GM19328 (cell line): Measurements from ENCODE around the gene AMBRA1.
"Not testable (repeated sequence)": the region's sequence is repeated elsewhere in the genome, so short reads cannot be mapped to it uniquely, and the experiment has no call there.

Experiments used
- ATAC-seq: cut with Tn5 transposase; IDR thresholded peaks from one replicate; pipeline ENCODE4 v1.9.1; 2021; ENCODE audit warnings: mild to moderate bottlenecking, moderate library complexity; ENCODE audit not compliant: unreplicated experiment

AMBRA1 gene

DNA sequence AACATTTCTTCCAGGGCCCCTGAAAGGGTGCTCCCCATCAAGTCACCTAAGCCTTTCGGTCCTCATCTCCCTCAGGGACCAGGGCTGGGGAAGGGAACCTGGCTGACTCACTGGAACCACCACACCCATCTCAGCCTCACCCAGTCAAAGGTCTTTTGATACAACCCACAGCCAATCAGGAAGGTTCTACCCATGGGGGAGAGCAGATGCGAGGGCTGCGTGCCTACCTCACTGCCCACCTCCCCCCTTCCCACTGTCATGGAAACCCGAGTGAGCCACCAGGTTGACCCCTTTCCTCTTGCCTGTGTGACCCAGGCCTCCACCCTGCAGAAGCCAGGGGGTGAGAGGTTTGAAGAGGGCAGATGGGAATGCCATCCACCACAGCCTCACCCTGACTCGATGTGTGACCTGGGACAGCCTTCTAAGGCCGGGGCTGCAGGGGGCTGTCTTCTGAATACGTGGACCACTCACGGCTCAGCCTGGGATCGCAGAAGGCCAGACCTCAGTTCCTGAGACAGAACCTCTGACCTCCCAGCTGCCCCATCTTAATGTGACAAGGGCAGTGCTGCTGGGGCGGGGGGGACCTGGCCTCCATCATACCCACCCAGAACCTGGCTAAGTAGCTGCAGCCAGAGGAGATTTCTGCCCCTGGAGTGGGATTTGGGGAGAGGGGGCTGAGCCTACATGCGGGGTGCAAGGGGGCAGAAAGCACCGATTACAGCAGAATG lies 209.7 kb downstream of the AMBRA1 start:
- no peak for ATAC-seq

DNA sequence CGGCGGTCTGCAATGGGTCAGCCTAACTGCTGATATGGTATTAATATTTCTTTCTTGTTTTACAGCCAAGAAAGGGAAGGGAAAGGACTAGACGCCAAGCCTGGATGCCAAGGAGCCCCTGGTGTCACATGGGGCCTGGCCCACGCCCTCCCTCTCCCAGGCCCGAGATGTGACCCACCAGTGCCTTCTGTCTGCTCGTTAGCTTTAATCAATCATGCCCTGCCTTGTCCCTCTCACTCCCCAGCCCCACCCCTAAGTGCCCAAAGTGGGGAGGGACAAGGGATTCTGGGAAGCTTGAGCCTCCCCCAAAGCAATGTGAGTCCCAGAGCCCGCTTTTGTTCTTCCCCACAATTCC lies 210.4 kb downstream of the AMBRA1 start:
- ATAC-seq: no peak

GRCh38 chr11:46382646-46383403 lies 211.0 kb downstream of the AMBRA1 start:
- ATAC-seq: no peak

DNA sequence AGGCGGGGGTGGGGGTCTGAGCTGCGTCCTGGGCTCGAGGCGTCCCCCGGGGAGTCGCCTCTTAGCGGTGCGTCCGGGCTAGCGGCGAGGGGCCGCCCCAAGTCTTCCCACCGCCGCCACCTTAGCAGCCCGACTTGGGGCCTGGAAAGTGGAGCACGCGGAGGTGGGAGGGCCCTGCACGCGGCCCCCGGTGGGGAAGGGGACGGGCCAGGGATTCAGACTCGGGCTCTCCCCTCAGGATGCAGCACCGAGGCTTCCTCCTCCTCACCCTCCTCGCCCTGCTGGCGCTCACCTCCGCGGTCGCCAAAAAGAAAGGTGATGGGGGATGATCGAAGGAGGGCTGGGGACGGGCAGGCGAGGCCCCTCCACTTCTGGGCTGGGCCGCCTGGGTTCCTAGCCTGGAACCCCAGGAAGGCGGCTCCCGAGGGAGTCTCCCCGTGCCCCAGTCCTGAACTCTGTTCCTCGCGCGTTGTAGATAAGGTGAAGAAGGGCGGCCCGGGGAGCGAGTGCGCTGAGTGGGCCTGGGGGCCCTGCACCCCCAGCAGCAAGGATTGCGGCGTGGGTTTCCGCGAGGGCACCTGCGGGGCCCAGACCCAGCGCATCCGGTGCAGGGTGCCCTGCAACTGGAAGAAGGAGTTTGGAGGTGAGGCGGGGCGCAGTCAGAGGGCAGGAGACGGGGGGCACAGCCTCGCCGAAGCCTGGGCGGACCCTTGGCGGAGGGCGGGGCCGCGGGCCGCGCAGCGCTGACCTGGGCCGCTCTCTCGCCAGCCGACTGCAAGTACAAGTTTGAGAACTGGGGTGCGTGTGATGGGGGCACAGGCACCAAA lies 211.8 kb downstream of the AMBRA1 start:
- ATAC-seq: no peak

DNA sequence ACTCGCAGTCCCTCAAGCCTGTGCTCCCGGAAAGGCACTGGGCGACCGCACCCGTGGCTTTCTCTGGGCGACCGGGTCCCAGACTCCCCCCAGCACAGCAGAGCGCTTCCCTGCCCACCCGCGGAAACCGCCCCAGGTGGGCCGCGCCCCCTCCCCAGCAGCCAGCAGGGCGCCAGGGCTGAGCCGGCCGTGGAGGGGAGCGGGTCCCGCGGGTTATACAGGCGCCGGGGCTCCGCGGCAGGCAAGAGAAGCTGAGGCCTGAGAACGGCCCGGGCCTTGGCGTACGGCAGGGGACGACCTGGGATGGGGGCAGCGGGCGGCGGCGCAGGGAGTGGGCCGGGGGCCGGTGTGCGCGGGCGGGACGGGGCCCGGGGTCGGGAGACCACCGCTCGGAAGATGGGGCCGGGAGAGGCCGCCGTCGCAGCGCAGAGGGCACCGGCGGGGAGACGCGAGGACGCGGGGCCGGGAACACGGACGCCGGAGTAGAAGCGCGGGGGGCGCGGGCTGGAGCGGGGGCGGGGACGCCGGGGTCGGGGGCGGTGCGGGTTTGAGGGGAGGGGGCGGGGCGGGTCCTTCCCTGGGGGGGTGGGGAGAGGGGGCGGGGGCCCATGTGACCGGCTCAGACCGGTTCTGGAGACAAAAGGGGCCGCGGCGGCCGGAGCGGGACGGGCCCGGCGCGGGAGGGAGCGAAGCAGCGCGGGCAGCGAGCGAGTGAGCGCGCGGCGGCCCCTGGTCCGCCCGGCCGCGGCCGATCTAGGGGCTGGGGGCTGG lies 212.6 kb downstream of the AMBRA1 start, which contains the start of gene MDK:
Gene MDK, plus strand, starts transcription at position 622 of the 771 bp plus-strand sequence. CDS start 389 bp downstream, outside the sequence.
- ATAC-seq: no peak

DNA sequence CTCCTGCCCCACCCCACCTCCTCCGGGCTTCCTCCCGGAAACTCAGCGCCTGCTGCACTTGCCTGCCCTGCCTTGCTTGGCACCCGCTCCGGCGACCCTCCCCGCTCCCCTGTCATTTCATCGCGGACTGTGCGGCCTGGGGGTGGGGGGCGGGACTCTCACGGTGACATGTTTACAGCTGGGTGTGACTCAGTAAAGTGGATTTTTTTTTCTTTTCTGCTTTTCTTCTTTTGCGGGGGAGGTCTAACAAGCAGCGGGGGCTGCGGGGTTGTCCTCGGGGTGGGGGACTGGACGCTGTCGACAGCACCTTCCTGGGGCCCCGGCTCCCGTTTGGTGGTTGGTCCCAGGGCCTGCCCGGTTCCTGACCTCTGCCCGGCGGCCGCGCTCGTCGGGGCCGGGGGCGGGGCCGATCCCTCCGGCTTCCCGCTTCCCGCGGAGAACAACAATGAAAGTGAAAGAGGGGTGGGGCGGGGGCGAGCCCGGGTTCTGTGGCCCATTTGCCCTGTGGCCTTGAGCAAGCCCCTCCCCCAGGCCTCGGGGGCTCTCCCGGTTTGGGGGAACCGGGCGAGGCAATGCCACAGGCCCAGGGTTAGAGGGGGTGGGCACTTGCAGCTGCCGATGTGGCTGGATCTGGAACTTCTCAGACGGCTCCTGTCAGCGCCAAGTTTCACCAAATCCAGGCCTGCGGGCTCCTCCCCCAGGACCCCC lies 213.3 kb downstream of the AMBRA1 start:
- ATAC-seq: no peak

DNA sequence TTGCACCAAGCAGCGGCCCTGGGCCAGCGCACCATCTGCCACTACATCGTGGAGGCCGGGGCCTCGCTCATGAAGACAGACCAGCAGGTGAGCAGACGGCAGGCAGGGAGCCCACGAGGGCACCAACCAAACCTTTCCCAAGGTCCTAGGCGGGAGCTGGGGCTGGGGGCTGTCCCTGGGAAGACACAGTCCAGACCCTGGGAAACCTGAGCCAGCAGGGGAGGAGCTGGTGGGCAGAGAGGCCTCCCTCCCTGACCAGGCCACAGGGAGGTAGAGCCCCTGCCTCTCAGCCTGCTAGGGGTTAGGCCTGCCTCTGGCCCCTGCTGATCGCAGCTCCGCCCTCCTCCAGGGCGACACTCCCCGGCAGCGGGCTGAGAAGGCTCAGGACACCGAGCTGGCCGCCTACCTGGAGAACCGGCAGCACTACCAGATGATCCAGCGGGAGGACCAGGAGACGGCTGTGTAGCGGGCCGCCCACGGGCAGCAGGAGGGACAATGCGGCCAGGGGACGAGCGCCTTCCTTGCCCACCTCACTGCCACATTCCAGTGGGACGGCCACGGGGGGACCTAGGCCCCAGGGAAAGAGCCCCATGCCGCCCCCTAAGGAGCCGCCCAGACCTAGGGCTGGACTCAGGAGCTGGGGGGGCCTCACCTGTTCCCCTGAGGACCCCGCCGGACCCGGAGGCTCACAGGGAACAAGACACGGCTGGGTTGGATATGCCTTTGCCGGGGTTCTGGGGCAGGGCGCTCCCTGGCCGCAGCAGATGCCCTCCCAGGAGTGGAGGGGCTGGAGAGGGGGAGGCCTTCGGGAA lies 214.1 kb downstream of the AMBRA1 start:
- not testable (repeated sequence) for ATAC-seq

DNA sequence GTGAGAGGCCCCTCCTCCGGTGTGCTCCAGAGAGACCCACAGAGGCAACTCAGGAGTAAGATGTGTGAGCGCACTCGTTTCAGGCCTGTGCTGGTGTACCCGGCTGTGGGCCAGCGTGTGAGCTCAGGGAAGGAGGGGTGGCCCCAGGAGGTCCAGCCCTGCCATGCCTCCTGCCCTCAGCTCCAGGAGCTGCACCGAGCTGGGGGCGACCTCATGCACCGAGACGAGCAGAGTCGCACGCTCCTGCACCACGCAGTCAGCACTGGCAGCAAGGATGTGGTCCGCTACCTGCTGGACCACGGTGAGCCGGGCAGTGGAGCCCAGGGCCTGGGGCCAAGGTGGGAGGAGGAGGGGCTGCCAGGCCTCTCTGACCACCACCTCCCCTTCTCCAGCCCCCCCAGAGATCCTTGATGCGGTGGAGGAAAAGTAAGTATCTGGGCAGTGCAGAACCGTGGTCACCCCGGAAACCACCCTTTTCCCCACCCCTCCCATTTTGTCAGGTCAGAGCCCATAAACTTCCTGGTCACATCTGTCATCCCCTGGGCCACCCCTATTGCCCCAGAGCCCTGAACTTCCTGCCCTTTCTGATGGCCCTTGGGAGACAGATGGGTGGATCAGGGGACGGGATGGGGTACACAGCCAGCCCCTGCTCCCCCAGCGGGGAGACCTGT lies 214.9 kb downstream of the AMBRA1 start:
- no peak for ATAC-seq

- no peak for ATAC-seq
Measured at GRCh38 chr11:46378296-46378695, 215.5 kb downstream of the AMBRA1 start.

DNA sequence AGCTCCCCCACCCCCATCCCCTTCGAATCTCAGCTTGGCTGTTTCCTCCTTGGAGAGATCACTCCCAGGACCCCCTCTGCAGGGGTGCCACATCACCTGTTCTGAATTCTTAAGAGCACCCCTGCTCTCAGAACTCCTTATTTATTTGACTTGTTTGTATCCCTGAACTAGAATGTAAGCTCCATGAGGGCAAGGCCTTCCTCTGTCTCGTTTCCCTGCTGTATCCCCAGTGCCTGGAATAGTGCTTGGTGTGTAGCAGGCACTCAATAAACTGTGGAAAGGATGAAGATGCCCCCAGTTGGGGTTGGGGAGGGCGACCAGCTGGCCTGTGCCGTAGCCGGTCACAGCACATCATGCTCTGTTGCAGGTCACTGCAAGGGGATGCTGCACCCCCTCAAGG lies 216.0 kb downstream of the AMBRA1 start:
- ATAC-seq: no peak

DNA sequence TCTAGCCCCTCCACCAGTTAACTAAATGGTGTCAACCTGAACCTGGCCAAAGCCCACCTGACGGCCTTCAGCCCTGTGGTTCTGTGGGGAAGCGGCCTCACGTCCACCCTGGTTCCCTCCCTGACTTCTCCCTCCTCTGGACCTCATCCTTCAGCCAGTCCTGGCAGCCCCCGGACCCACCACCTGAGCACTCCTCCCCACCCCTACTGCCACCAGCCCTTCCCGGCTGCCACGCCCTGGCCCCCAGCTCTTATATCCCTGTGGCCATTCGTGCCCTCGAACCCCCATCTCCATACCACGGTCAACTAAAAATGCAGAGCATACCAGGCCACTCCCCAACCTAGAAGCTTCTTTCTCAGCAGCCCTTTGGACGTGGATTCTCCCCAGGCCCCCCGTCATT lies 216.5 kb downstream of the AMBRA1 start:
- ATAC-seq: no peak

- no peak for ATAC-seq
Measured at GRCh38 chr11:46376258-46377050, 217.4 kb downstream of the AMBRA1 start.

DNA sequence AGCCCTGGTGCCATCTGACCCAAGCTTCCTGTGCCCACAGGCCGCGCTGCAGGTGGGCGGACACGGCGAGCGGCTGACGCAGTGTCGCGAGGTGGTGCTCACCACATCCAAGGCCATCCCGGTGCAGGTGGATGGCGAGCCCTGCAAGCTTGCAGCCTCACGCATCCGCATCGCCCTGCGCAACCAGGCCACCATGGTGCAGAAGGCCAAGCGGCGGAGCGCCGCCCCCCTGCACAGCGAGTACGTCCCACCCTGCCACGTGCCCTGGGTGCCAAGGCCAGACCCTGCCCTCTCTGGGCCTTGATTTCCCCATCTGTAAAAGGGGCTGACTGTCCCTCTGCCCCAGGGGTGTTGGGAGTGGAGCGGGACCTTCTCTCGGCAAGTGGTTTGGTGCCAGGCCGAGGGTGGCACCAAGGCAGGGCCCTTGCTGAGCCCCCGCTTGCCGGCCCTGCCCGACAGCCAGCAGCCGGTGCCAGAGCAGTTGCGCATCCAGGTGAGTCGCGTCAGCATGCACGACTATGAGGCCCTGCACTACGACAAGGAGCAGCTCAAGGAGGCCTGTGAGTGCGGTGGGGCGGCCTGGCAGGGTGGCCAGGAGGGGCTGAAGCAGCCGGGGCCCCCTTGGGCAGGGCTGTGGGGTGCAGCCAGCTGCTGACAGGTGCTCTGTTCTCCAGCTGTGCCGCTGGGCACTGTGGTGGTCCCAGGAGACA lies 218.3 kb downstream of the AMBRA1 start:
- no peak for ATAC-seq

DNA sequence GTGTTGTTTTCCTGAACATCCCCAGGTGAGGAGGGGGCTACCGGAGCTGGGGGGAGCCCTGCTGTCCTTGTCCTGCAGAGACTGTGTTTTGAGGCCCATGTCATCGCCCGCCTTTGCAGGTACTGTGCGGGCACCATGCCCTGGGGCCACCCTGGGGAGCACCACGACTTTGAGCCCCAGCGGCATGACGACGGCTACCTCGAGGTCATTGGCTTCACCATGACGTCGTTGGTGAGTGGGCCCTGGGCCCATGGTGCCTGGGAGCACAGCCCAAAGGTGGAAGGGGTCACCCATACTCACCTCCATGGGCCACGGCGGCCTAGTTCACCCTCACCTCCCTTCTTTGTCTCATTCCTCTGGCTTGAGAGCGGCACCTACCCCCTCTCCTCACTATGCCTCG lies 219.0 kb downstream of the AMBRA1 start:
- no peak for ATAC-seq

DNA sequence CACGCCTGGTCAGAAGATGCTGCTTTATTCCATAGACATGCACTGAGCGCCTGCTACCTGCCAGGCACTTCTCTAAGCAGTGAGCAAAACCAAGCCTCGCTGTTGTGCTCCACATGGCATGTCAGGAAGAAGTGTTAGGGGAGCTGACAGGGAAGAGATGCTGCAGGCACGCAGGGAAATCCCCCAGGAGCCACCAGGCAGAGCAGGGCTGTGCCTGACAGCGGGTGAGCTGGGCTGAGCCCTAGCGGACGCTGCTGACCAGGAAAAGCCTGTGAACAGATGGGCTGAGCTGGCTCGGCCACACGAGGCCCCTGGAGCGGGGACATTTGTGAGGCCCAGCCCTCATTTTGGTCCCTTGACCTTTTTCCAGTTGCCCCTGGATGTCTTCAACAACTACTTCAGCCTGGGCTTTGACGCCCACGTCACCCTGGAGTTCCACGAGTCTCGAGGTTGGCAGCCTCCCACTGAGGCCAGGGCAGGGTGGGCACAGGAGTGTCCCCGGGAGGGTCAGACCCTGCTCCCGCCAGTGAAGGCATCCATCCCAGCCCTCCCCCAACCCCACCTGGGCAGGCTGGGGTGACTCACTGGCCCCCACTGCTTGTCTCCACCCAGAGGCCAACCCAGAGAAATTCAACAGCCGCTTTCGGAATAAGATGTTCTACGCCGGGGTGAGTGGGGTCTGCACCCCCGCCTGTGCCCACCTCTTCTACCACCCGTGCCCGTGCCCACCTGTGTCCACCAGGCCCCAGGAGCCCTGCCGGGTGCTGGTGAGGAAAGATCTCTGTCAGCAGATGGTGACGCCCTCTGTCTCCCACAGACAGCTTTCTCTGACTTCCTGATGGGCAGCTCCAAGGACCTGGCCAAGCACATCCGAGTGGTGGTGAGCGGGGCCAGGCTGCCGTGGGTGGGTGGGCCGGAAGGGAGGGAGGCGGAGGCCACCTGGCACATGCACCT lies 219.8 kb downstream of the AMBRA1 start:
- ATAC-seq: no peak

- not testable (repeated sequence) for ATAC-seq
Measured at GRCh38 chr11:46372501-46372900, 221.3 kb downstream of the AMBRA1 start.
